HepG2 (cell line): Measurements from ENCODE around the gene ECSCR. TPM values are rescaled to one million over a fixed set of nuclear protein-coding genes. Genes with fewer than 3 reads are reported as not detected.

Experiments used
- ATAC-seq: fragments of 200-7000 bp; cut with Tn5 transposase; 3 replicates; pipeline ENCODE4 v1.9.1; 2020; ENCODE audit warnings: mild to moderate bottlenecking, moderate library complexity
- BruUV-seq: library from RNA; stranded (reverse); fragments of 400-500 nt; replicated peaks from 2 replicates; lab custom pipeline; 2021; lab: Mats Ljungman, UMichigan
- CTCF ChIA-PET: fragments of 300-600 bp; formaldehyde crosslinking; extraction: SDS; loops from one replicate; lab custom pipeline; 2021; ENCODE audit warnings: low total read pairs, inconsistent platforms, low intra/inter-chr PET ratio; lab: Yijun Ruan, JAX
- POLR2A ChIA-PET: fragments of 350-600 bp; sonication (Branson Sonifier 250); formaldehyde crosslinking; loops from one replicate; lab custom pipeline; 2020; ENCODE audit warnings: antibody characterized with exemption, inconsistent platforms; lab: Yijun Ruan, JAX
- DNase-seq: peaks from one replicate; pipeline ENCODE4 v3.0.0-alpha.2; 2015; ENCODE audit warnings: low spot score
- FAIRE-seq: peaks from 3 replicates; lab custom pipeline; 2011; peaks lifted over from hg19 to GRCh38; lab: Jason Lieb, UNC
- H2AFZ ChIP-seq: one replicate; pipeline ENCODE4 v1.6.1; 2011; ENCODE audit warnings: low read length, inconsistent platforms
- H3K27ac ChIP-seq: fragments of 300-600 bp; 3 replicates; pipeline ENCODE4 v1.8.0; 2011; ENCODE audit warnings: mixed run types, mild to moderate bottlenecking, mixed read lengths, low read length, inconsistent platforms; ENCODE audit not compliant: insufficient read depth; ENCODE audit errors: extremely low read length
- H3K27me3 ChIP-seq, 2 experiments: fragments of 200-600 bp in 1 of 2; 2 replicates in 1 of 2; 3 replicates in 1 of 2; pipeline versions ENCODE4 v1.6.0 to v1.8.0; 2011; ENCODE audit warnings: low read length in 2 of 2, mild to moderate bottlenecking in 2 of 2, moderate library complexity in 2 of 2, inconsistent platforms in 1 of 2; ENCODE audit not compliant: insufficient read depth in 2 of 2, control insufficient read depth in 1 of 2
- H3K36me3 ChIP-seq, 2 experiments: fragments of 200-600 bp in 1 of 2; replicated peaks in 1 of 2; 2 replicates in 1 of 2; 3 replicates in 1 of 2; pipeline versions ENCODE4 v1.5.1 to v1.8.0; 2011; ENCODE audit warnings: low read length in 2 of 2, inconsistent platforms in 1 of 2; ENCODE audit not compliant: insufficient read depth in 2 of 2, control insufficient read depth in 1 of 2
- H3K4me1 ChIP-seq: 2 replicates; pipeline ENCODE4 v1.5.1; 2012; ENCODE audit warnings: low read length, inconsistent platforms; ENCODE audit not compliant: insufficient read depth
- H3K4me2 ChIP-seq: 2 replicates; pipeline ENCODE4 v1.6.0; 2011; ENCODE audit warnings: low read depth, low read length, inconsistent platforms
- H3K4me3 ChIP-seq, 3 experiments: fragments of 200-600 bp in 1 of 3; sonication (generic), shearing (Covaris generic) in 1 of 3; replicated peaks in 1 of 3; 2 replicates each; pipeline ENCODE4 v1.5.1; 2011 to 2016; ENCODE audit warnings: low read length in 3 of 3, inconsistent platforms in 2 of 3, low read depth in 2 of 3, mild to moderate bottlenecking in 2 of 3, control low read depth in 1 of 3, mixed read lengths in 1 of 3; ENCODE audit not compliant: insufficient read depth in 1 of 3
- H3K79me2 ChIP-seq: one replicate; pipeline ENCODE4 v1.6.1; 2011; ENCODE audit warnings: low read length, inconsistent platforms; ENCODE audit not compliant: insufficient read depth
- H3K9ac ChIP-seq: 2 replicates; pipeline ENCODE4 v1.6.0; 2011; ENCODE audit warnings: mild to moderate bottlenecking, low read depth, low read length, inconsistent platforms; ENCODE audit not compliant: insufficient read depth
- H3K9me3 ChIP-seq: 2 replicates; pipeline ENCODE4 v1.5.1; 2012; ENCODE audit warnings: mild to moderate bottlenecking, low read length
- H4K20me1 ChIP-seq: 2 replicates; pipeline ENCODE4 v1.6.0; 2011; ENCODE audit warnings: inconsistent platforms, mild to moderate bottlenecking, low read length, moderate library complexity; ENCODE audit not compliant: insufficient read depth
- CREM ChIP-seq, 2 experiments: sonication (generic) in 1 of 2; formaldehyde crosslinking in 1 of 2; IDR thresholded peaks; 2 replicates each; pipeline versions ENCODE4 v1.4.0 to v1.6.1; 2016 to 2020; ENCODE audit warnings: antibody characterized with exemption in 1 of 2, mild to moderate bottlenecking in 1 of 2, missing genetic modification reagents in 1 of 2
- GLI4 ChIP-seq: sonication (generic); formaldehyde crosslinking; IDR thresholded peaks from 2 replicates; pipeline ENCODE4 v1.5.1; 2020; ENCODE audit warnings: missing genetic modification reagents, mild to moderate bottlenecking, moderate library complexity, borderline replicate concordance
- GPBP1L1 ChIP-seq: sonication (generic); formaldehyde crosslinking; IDR thresholded peaks from 2 replicates; pipeline ENCODE4 v1.5.0; 2020; ENCODE audit warnings: mild to moderate bottlenecking, missing genetic modification reagents
- HES4 ChIP-seq: sonication (generic); formaldehyde crosslinking; IDR thresholded peaks from 2 replicates; pipeline ENCODE4 v1.9.0; 2021; ENCODE audit warnings: mild to moderate bottlenecking, missing genetic modification reagents, borderline replicate concordance
- KLF16 ChIP-seq, 2 experiments: sonication (generic) in 1 of 2; formaldehyde crosslinking in 1 of 2; IDR thresholded peaks; 2 replicates each; pipeline versions ENCODE4 v1.6.1 to v1.8.0; 2016 to 2023; ENCODE audit warnings: missing genetic modification reagents in 2 of 2, missing compliant biosample characterization in 1 of 2
- NPAS2 ChIP-seq: sonication (generic); formaldehyde crosslinking; IDR thresholded peaks from 2 replicates; pipeline ENCODE4 v1.8.0; 2022; ENCODE audit warnings: mild to moderate bottlenecking, missing genetic modification reagents, borderline replicate concordance
- SMYD3 ChIP-seq: sonication (generic); formaldehyde crosslinking; IDR thresholded peaks from 2 replicates; pipeline ENCODE4 v1.8.1; 2023; ENCODE audit warnings: mild to moderate bottlenecking, missing genetic modification reagents
- ZBTB2 ChIP-seq: sonication (generic); formaldehyde crosslinking; IDR thresholded peaks from 2 replicates; pipeline ENCODE4 v1.8.0; 2022; ENCODE audit warnings: low read depth, missing genetic modification reagents
- ZFY ChIP-seq: sonication (generic); formaldehyde crosslinking; IDR thresholded peaks from 2 replicates; pipeline ENCODE4 v1.4.0; 2020; ENCODE audit warnings: missing genetic modification reagents
- ZNF18 ChIP-seq: sonication (generic); formaldehyde crosslinking; IDR thresholded peaks from 2 replicates; pipeline ENCODE4 v1.8.0; 2022; ENCODE audit warnings: mild to moderate bottlenecking, missing genetic modification reagents; ENCODE audit not compliant: insufficient replicate concordance
- ZNF274 ChIP-seq: sonication (generic); formaldehyde crosslinking; IDR thresholded peaks from 2 replicates; pipeline ENCODE4 v1.5.1; 2020; ENCODE audit warnings: mild to moderate bottlenecking, missing genetic modification reagents
- ZNF44 ChIP-seq: sonication (generic); formaldehyde crosslinking; IDR thresholded peaks from 2 replicates; pipeline ENCODE4 v1.5.1; 2020; ENCODE audit warnings: mild to moderate bottlenecking, missing genetic modification reagents
- ZNF451 ChIP-seq: sonication (generic); formaldehyde crosslinking; IDR thresholded peaks from 2 replicates; pipeline ENCODE4 v1.5.0; 2020; ENCODE audit warnings: mild to moderate bottlenecking, missing genetic modification reagents
- ZNF563 ChIP-seq: sonication (generic); formaldehyde crosslinking; IDR thresholded peaks from 2 replicates; pipeline ENCODE4 v1.8.0; 2022; ENCODE audit warnings: mild to moderate bottlenecking, moderate library complexity, missing genetic modification reagents
- ZNF652 ChIP-seq: IDR thresholded peaks from 2 replicates; pipeline ENCODE4 v1.6.1; 2016; ENCODE audit warnings: low read depth, borderline replicate concordance
- ZNF841 ChIP-seq: sonication (generic); formaldehyde crosslinking; IDR thresholded peaks from 2 replicates; pipeline ENCODE4 v1.8.1; 2023; ENCODE audit warnings: missing genetic modification reagents, borderline replicate concordance
- WGBS: methylation state at CpG from one replicate; pipeline ENCODE4 v1.1.6; 2017; ENCODE audit warnings: low lambda C conversion rate; 5-methylcytosine and 5-hydroxymethylcytosine counted together
- in situ Hi-C: cut with HindIII; loops from 2 replicates; pipeline ENCODE4 v1.10.0; 2017; ENCODE audit warnings: low pct_unique_long_range_greater_than_20kb; ENCODE audit not compliant: extremely low pct_ligation_motif_present
- intact Hi-C: fragments of 100-400 bp; cut with micrococcal nuclease; formaldehyde crosslinking; loops from one replicate; pipeline ENCODE4 v1.10.0; 2022; ENCODE audit not compliant: unreplicated experiment
- polyA plus RNA-seq, 8 experiments: library from polyadenylated mRNA; depleted of rRNA in 3 of 8; stranded (reverse) in 7 of 8; unstranded in 1 of 8; fragments of >200 nt; fragmentation: Illumina TruSeq in 4 of 8; extraction: Trizol in 4 of 8; gene quantifications; 2 replicates each; pipeline versions ENCODE4 v1.2.1 to v1.2.3, GENCODE V29; 2011 to 2016; ENCODE audit warnings: low read depth in 4 of 8, missing spikeins in 1 of 8, mixed read lengths in 1 of 8; ENCODE audit not compliant: insufficient read depth in 1 of 8
- total RNA-seq, 5 experiments: library from RNA; depleted of rRNA; stranded (reverse); fragments of >200 nt; fragmentation: Illumina TruSeq; extraction: Trizol; gene quantifications; 2 replicates each; pipeline ENCODE4 v1.2.3, GENCODE V29; 2016; ENCODE audit warnings: low read depth in 1 of 5

Gene ECSCR
- total and polyA plus RNA-seq, 2 of the 13 experiments (the other 11 are each of a cell fraction or from before 2014, with no cell fraction given), result 0.18 TPM; not detected in 1

GRCh38 chr5:139492700-139493192 is 30.2 kb upstream of the ECSCR start (continued):
- TF ChIP-seq ZNF652, result peak; percentile 57; the same call in 1 of the 2 replicates

- no peak overlapping the region for H3K9ac ChIP-seq
- 49% methylated on average over 3 of the region's 3 CpGs for WGBS
- no peak overlapping the region for H3K4me3 ChIP-seq
- peaks cover 0 to 3% of the 10 kb centered on the region in 2 experiments; a peak in 2 of 5 replicates for H3K27me3 ChIP-seq
- intact Hi-C loops (no loop called here), in situ Hi-C loops (no loop called here)
- H4K20me1 ChIP-seq, result no peaks in the 10 kb centered on the region
- H3K36me3 ChIP-seq, result no peaks in the 10 kb centered on the region
- H3K4me2 ChIP-seq, result 0 out of 2 replicates have a peak overlapping the region, but pooled peaks have one; percentile 12
- no peak for FAIRE-seq
- H3K79me2 ChIP-seq, result no peaks in the 10 kb centered on the region
- BruUV-seq, result no TSS peak
- CTCF ChIA-PET, result no interaction called here
- no peak; the same call in 2 of the 3 replicates for ATAC-seq
- POLR2A ChIA-PET, result no interaction called here
- DNase-seq, result no peak
- no peak overlapping the region for H2AFZ ChIP-seq
- no peaks in the 10 kb centered on the region for H3K9me3 ChIP-seq
- no peak overlapping the region for H3K27ac ChIP-seq
- 0 out of 2 replicates have a peak, but pooled peaks cover 17% of the 10 kb centered on the region for H3K4me1 ChIP-seq
- TF ChIP-seq ZFY (CRISPR knock-in tag), result no peak
- TF ChIP-seq ZNF563, result no peak
- TF ChIP-seq HES4 (CRISPR knock-in tag), result no peak
- TF ChIP-seq GLI4, result no peak
- no peak for TF ChIP-seq ZNF44
- TF ChIP-seq SMYD3 (CRISPR knock-in tag), result no peak
- TF ChIP-seq ZNF18 (CRISPR knock-in tag), result no peak
- TF ChIP-seq GPBP1L1 (CRISPR knock-in tag), result no peak
- TF ChIP-seq CREM (IDR thresholded peaks at IDR 0.05), result no peak
- no peak for TF ChIP-seq CREM (CRISPR knock-in tag; IDR thresholded peaks at IDR 0.05)
- TF ChIP-seq KLF16 (CRISPR knock-in tag; IDR thresholded peaks at IDR 0.05), result no peak
- TF ChIP-seq ZNF451, result no peak
- TF ChIP-seq ZNF274, result no peak
- TF ChIP-seq ZNF841, result no peak
- TF ChIP-seq NPAS2 (CRISPR knock-in tag), result no peak
- no peak for TF ChIP-seq ZBTB2
Observed at GRCh38 chr5:139488260-139488659, 25.7 kb upstream of the ECSCR start.
